GM18507 (cell line): Measurements from ENCODE around the gene SPIRE1.
"Not testable (repeated sequence)": the region's sequence is repeated elsewhere in the genome, so short reads cannot be mapped to it uniquely, and the experiment has no call there.

Source experiments
- DNase-seq: peaks from one replicate; pipeline ENCODE4 v3.0.0; 2011; ENCODE audit warnings: low read depth; ENCODE audit not compliant: insufficient read length; ENCODE audit errors: extremely low spot score
- FAIRE-seq: peaks from 2 replicates; lab custom pipeline; 2011; peaks lifted over from hg19 to GRCh38; lab: Jason Lieb, UNC

Gene SPIRE1

GRCh38 chr18:12516049-12516630 lies 141.8 kb downstream of the SPIRE1 start:
- FAIRE-seq: no peak
- no peak for DNase-seq

GRCh38 chr18:12515550-12515949 lies 142.4 kb downstream of the SPIRE1 start:
- DNase-seq (no peak), FAIRE-seq (no peak)

DNA sequence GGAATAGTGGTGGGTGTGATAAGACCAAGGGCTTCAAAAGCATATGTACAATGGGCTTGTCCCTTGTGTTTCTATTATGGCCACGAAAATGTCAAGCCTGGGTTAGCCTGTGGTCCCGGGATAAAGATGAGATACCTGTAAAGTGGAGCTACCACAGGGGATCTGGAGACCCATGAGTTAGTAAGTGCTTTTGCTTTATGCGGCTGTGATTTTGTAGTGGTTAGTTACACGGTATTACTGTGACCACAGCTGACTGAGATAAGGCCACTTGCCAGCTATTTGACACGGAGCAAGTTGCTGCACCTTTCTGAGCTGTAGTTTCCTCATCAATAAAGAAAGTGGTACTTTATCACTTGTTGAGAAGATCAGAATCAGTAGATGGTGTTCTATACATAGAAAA lies 150.9 kb downstream of the SPIRE1 start:
- DNase-seq: no peak
- FAIRE-seq: no peak

DNA sequence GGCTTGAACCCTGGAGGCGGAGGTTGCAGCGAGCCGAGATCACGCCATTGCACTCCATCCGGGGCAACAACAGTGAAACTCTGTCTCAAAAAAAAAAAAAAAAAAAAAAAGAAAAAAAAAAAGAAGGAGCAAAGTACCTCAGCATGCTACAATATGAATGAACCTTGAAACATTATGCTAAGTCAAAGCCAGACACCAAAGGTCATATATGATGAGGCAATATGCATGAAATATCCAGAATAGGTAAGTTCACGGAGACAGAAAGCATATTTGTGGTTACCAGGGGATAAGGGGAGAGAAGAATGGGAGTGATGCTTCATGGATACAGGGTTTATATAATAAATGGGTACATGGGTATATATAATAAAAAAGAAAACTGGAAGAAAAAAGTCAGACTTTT lies 156.9 kb downstream of the SPIRE1 start:
- DNase-seq: no peak
- no peak for FAIRE-seq

DNA sequence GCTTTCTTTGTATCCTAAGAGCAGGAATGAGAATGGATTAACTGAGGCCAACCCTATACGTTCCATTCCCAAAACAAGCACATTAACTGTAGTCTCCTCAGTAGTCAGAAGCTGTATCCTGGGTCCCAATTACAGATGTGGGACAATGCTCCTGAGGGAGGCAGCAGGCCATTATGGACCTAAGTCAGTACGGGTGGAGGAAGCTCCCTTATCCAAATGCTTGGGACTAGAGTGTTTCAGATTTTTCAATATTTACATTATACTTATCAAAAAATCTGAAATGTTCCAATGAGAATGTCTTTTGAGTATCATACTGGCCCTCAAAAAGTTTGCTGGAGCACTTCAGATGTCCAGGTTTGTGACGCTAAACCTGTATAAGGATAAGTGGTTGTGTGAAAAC lies 160.1 kb downstream of the SPIRE1 start:
- FAIRE-seq: no peak
- no peak for DNase-seq

GRCh38 chr18:12497296-12497695 lies 160.6 kb downstream of the SPIRE1 start:
- FAIRE-seq: no peak

GRCh38 chr18:12492907-12493306 lies 165.0 kb downstream of the SPIRE1 start:
- FAIRE-seq: no peak
- DNase-seq: no peak

More at GRCh38 chr18:12497296-12497695, 160.6 kb downstream of the SPIRE1 start:
- no peak for DNase-seq

DNA sequence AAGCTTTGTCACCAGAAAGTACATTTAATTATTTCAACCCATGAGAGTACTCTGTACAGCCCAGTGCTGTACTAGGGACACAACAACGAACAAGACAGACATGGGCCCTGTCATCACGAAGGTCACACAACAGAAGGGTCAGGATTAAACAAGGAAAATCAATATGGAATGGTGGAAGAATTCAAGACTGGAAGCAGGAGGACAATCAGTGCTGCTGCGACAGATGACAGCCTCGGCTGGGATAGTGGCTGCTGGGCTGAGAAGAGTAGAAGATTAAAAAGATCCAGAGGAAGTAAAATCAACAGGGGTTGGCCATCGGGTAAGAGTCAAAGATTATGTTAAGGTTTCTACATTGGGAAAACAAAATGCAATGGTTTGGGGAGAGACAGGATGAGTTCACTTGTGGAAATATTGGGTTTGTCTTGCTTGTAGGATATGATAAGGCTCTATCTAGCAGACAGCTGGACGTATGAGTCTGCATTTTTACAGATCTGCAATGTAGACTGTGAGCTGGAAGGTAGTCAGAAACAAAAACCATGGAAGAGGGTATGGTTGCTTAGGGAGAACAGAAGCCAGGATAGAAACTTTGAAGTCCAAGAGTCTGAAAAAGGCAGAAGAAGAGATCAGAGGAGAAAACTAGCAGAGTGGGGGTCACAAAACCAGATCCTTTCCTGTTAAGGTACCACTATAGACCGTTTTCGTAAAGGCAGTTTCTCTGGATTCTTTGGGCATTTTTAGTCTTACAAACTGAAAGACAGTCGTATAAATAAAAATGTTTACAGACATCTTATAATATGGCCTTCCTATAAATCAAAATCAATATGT lies 166.1 kb downstream of the SPIRE1 start:
- DNase-seq: no peak
- FAIRE-seq: no peak

GRCh38 chr18:12485479-12486105 lies 172.3 kb downstream of the SPIRE1 start:
- DNase-seq: no peak
- no peak for FAIRE-seq

- DNase-seq, FAIRE-seq: not testable (repeated sequence)
These were observed 176.0 kb downstream of the SPIRE1 start for GRCh38 chr18:12481915-12482314.

GRCh38 chr18:12479982-12480381 lies 177.9 kb downstream of the SPIRE1 start:
- no peak for DNase-seq
- no peak for FAIRE-seq

DNA sequence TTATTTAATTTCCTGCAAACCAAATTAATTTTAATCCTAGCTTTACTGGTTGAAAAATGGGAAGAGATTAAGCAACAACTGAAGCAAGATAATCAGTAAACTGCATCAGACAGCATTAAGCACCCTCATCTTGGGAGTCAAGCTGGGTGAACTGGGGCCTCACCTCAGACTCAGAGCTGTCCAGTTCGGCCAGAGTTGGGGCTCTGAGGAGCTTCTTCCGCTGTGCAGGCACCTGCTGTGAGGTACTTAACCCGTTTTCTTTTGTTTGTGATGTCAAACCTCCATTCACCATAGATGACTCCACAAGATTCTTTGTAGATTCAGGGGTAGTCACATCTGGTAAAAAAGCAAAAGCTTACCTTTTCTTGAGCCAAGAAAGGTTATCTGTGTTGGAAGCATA lies 178.4 kb downstream of the SPIRE1 start:
- DNase-seq (no peak), FAIRE-seq (no peak)

GRCh38 chr18:12478269-12479047 lies 179.4 kb downstream of the SPIRE1 start:
- no peak for FAIRE-seq
- no peak for DNase-seq

- DNase-seq (no peak), FAIRE-seq (no peak)
These were observed 180.3 kb downstream of the SPIRE1 start for GRCh38 chr18:12477606-12478005.

DNA sequence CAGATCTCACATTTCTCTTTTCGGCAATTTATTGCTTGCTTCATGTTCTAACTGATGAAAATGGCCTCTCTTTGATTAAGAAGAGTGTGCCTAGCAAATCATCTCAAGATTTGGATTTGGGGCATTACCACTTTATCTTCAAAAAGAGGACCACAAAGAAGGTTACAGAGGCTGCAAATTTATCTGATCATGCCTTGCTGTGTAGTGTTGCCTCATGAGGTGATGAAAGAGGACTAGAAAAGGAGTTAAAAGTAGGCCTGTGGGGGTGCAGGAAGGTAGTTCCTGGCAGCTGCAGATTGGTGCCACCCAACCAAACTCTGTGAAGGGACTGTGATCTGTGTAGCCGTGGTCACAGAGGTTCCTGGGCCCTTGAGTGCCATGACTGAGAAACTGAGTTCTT lies 181.0 kb downstream of the SPIRE1 start:
- no peak for FAIRE-seq
- no peak for DNase-seq

GRCh38 chr18:12474876-12475275 lies 183.0 kb downstream of the SPIRE1 start:
- FAIRE-seq: no peak
- no peak for DNase-seq

DNA sequence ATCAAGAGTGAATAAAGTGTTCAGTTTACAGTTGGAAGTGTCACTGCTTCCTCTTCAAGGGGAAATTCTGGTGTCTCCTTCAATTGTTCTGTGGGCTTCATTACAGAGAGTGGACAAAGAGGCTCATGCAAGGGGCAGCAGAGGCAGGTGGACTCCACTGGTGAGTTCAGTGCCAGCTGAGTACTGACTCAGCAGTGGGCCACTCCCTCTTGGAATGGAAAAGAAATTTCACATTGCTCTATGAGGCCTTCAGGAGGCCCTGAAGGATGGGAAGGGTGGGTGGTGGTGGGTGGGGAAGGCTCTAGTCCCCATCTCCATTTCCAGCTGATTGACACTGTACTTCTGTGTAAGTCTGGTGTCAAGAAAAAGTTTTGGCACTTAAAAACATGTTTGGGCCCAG lies 183.8 kb downstream of the SPIRE1 start:
- no peak for FAIRE-seq

DNA sequence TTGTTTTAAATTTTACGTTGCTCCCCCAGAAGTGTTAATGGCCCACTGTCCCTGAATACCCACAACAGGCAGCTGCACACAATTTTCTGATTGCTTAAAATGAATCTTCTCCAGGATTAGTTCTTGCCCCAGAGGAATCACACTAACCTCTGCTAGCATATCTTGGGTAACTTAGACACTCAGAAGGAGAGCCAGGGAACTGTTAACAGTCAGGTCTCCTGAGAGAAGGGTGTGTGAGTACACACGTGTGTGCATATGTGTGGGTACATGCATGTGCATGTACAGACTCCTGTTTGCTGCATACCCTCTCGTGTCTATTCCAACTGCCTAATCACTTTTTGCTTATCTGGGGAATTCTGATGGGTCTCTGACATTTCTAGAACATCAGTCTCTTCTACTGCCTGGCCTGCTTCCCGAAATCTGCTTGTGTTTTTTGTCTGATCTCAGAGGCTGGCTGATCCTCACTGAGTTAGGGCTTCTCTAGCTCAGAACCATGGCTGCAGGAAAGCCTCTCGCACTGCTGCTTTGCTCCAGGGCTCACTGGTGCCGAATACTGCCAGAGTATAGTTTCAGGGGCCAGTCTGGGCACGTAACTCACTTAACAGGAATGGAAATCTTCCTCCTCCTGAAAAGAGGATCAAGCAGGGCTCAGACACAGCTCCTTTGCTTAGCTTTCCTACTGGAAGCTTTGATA lies 187.4 kb downstream of the SPIRE1 start:
- FAIRE-seq (no peak), DNase-seq (no peak)

More for the DNA sequence above, 183.8 kb downstream of the SPIRE1 start:
- no peak for DNase-seq

DNA sequence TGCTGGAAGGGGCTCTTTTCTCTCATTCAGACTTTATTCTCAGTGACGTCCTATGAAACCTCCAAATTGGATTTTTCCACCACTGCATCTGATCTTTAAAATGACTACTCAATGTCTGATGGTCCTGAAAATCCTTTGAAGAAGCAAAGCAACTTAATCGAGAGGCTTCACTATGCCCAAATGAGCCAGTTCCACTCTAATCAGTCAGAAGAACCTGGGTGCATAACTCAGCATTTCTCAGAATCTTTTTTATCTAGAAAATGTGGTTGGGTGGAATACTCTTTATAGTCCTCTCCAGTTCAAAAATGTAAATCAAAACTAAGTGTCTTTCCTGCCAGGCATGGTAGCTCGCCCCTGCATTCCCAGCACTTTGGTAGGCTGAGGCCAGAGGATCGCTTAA lies 189.5 kb downstream of the SPIRE1 start:
- FAIRE-seq: no peak
- no peak for DNase-seq
